GM21529 (cell line): Measurements from ENCODE around the gene MYL6.

Source experiments
- ATAC-seq: cut with Tn5 transposase; IDR thresholded peaks from one replicate; pipeline ENCODE4 v1.9.1; 2021; ENCODE audit not compliant: unreplicated experiment

The MYL6 gene

GRCh38 chr12:56129206-56129941, 28.8 kb upstream of the MYL6 start:
- ATAC-seq, result peak; percentile 31

- no peak for ATAC-seq
Measured at GRCh38 chr12:56129942-56130495, 28.1 kb upstream of the MYL6 start.

GRCh38 chr12:56130876-56131275, 27.3 kb upstream of the MYL6 start:
- ATAC-seq, result no peak

GRCh38 chr12:56134897-56135296, 23.3 kb upstream of the MYL6 start:
- no peak for ATAC-seq

- no peak for ATAC-seq
Measured at GRCh38 chr12:56137853-56138571, 20.1 kb upstream of the MYL6 start.

- ATAC-seq, result no peak
Measured at GRCh38 chr12:56141946-56142784, 16.0 kb upstream of the MYL6 start.

GRCh38 chr12:56143217-56143616, 14.9 kb upstream of the MYL6 start:
- ATAC-seq, result no peak

GRCh38 chr12:56143870-56144269, 14.3 kb upstream of the MYL6 start:
- ATAC-seq, result no peak

- ATAC-seq, result no peak
Measured at GRCh38 chr12:56145217-56145616, 12.9 kb upstream of the MYL6 start.

GRCh38 chr12:56146492-56147460, 11.4 kb upstream of the MYL6 start:
- no peak for ATAC-seq

GRCh38 chr12:56150563-56150962, 7.6 kb upstream of the MYL6 start:
- ATAC-seq, result no peak

GRCh38 chr12:56151672-56152131, 6.5 kb upstream of the MYL6 start:
- peak; percentile 47 for ATAC-seq

GRCh38 chr12:56152132-56152755, 5.9 kb upstream of the MYL6 start, which contains the start of gene MYL6B:
Gene MYL6B, plus strand, starts transcription at chr12:56152587. Its CDS starts 1,332 bp downstream, at chr12:56153919.
- ATAC-seq, result peak; percentile 85

- ATAC-seq, result no peak
Measured at GRCh38 chr12:56152756-56153677, 5.1 kb upstream of the MYL6 start.

- ATAC-seq, result no peak
Measured at GRCh38 chr12:56153678-56154065, 4.5 kb upstream of the MYL6 start.

- no peak for ATAC-seq
Measured at GRCh38 chr12:56154246-56154771, 3.9 kb upstream of the MYL6 start.

GRCh38 chr12:56154818-56155217, 3.3 kb upstream of the MYL6 start:
- no peak for ATAC-seq

- no peak for ATAC-seq
Measured at GRCh38 chr12:56155256-56155845, 2.8 kb upstream of the MYL6 start.
